Epidermal melanocyte (primary cell): Measurements from ENCODE around the gene CDK1.
"Not testable (repeated sequence)": the region's sequence is repeated elsewhere in the genome, so short reads cannot be mapped to it uniquely, and the experiment has no call there.

Experiments used
- DNase-seq: peaks from one replicate; pipeline ENCODE4 v3.0.0; 2011; ENCODE audit warnings: low spot score; ENCODE audit not compliant: insufficient read length

The CDK1 gene

GRCh38 chr10:60810437-60811182 lies 32.3 kb downstream of the CDK1 start:
- no peak for DNase-seq

GRCh38 chr10:60816628-60817397 lies 38.5 kb downstream of the CDK1 start:
- peak; percentile 94 for DNase-seq

GRCh38 chr10:60817398-60817805 lies 39.1 kb downstream of the CDK1 start:
- no peak for DNase-seq

DNA sequence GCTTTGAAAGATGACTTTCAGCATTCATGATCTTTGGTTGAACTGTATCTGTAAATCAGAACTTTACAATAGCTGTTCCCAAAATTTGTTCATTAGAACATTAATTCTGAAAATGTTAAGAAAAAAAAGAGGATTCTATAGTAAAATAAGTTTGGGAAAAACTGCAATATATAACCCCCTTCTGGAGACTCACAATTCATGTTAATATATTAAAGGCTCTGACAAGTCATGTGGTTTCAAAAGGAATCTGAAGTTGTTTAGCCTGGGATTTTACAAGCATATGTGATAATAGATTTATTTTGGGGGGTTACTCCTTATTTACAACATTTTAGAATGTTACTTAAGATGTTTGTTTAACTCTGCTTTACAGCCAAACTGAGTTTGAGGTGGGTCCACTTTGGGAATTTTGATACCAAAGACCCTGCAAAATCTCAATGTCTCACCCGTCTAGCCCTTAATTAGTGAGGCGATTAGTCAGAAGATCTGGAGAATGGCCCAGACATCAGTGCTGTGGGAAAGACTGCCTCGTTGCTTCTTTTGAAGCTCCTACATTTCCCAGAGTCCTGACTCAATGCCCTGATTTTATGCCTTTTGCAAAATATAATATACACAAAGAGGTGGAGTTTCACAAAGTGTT lies 40.0 kb downstream of the CDK1 start:
- no peak for DNase-seq

DNA sequence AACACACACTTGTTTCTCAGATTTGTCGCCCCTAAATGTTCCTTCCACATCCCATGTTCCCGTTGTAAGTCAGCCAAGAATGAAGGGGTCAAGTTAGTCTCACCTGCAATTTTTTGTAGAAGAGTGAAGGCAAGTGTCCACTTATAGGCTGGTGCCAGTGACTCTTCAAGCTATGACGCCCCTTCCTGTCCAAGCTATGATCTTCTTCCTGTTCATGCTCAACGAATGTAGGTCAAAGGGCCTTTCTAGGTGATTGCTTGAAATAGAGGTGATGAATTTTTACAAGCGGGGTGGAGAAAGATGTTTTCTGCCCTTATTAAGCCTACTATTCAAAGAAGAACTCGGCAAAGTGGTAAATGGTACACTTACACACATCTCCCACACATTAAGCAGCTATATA lies 41.0 kb downstream of the CDK1 start:
- no peak for DNase-seq

GRCh38 chr10:60820093-60820754 lies 41.9 kb downstream of the CDK1 start:
- no peak for DNase-seq

DNA sequence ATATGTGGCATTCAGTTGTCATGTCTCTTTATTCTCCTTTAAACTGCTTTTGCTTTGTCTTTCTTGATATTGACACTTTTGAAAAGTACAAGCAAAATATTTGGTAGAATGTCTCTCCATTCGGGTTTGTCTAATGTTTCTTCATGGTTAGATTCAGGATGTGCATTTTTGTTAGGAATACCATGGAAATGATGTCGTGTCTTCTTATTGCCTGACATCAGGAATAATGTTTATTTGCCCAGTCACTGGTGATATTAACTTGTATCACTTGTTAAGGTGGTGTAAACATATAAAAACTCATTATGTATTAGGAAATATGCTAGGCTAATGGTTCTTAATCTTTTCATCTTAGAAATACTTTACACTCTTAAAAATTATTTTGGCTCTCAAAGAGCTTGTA lies 43.4 kb downstream of the CDK1 start:
- DNase-seq, result no peak

DNA sequence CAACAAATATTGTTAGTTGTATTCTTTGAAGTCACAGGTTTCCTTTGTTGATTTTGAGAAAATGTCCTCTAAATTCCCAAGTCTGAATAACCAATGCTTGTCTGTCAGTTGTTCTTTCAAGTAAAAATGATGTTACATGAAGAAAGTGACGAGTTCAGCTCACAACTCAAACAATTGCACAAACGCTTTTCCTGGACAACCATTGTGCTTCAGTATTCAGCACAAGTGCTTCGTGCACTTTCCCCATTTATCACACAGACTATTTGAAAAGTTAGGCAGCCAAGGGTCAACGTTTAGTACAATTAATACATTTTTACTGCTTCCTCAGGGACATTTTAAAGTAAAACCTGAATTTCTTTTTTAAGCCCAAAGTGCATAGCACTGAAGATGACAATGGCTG lies 44.5 kb downstream of the CDK1 start:
- no peak for DNase-seq

- DNase-seq, result no peak
These were observed 45.0 kb downstream of the CDK1 start for GRCh38 chr10:60823324-60823723.

DNA sequence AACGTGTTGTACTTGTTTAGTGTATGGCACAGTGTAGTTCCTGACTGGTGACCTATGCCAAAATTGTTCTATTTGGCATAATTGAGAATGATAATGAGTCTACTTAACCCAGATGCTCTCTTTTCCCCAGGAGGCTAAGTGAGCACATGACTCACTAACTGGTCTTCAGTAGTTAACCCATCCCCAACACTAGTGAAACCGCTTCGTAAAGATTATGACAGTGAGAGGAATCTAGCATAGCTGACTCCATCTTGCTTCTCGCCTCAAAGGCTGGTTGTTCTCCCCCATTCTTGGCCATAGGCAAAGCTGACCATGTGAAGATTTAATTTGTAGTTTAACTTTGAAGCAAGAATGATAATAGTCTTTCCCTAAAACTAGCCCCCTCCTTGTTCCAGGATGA lies 47.2 kb downstream of the CDK1 start:
- no peak for DNase-seq

- no peak for DNase-seq
These were observed 49.7 kb downstream of the CDK1 start for GRCh38 chr10:60827791-60828488.

GRCh38 chr10:60828489-60828852 lies 50.2 kb downstream of the CDK1 start:
- DNase-seq, result no peak

GRCh38 chr10:60832136-60832535 lies 53.9 kb downstream of the CDK1 start:
- DNase-seq, result not testable (repeated sequence)

DNA sequence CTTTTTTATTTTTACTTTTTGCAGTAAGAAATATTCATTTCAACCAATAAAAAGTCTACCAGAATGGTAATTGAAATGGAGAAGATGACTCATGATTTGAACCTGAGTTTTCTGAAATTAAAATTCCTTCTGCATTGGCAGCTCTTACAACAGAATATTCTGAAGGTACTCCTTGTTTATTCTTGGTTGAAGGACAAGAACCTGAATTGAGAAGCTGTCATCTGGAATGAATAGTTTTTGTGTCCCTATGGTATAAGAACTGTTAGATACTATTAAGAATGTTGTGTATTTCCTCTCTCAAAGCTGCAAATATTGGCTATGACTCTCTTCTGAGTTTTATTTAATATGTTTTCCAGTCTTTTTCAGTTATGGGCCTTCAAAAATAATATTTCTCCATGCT lies 56.1 kb downstream of the CDK1 start:
- DNase-seq, result no peak

GRCh38 chr10:60835049-60835448 lies 56.8 kb downstream of the CDK1 start:
- no peak for DNase-seq

DNA sequence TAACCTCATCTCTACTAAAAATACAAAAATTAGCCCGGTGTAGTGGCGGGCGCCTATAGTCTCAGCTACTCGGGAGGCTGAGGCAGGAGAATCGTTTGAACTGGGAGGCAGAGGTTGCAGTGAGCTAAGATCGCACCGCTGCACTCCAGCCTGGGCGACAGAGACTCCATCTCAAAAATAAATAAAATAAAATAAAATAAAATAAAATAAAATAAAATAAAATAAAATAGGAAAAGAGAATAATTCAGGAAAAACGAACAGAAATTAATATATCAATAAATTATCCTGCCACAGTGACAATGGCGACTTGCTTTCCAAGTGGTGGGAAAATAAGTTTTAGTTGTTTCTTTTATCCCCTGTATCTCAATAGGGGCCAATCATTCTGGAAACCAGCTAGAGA lies 62.9 kb downstream of the CDK1 start:
- DNase-seq, result not testable (repeated sequence)

DNA sequence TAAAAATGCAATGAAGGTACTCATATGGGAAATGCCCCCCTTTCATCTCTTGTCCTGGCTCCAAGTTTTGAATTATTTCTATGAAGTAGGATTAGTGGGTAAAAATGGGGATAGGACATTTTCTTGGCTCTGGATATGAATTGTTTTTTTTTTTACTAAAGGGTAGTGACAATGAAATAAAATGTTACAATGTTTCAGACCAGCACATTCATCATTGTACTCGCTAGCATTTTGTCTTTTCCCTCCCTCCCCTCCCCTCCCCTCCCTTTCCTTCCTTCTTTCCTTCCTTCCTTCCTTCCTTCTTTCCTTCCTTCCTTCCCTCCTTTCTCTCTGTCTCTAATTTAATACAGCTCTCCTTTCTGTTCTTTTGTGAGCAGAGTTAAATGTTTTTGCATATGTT lies 64.4 kb downstream of the CDK1 start:
- no peak for DNase-seq
